Measurements from ENCODE around the gene CTRB1.

DNA sequence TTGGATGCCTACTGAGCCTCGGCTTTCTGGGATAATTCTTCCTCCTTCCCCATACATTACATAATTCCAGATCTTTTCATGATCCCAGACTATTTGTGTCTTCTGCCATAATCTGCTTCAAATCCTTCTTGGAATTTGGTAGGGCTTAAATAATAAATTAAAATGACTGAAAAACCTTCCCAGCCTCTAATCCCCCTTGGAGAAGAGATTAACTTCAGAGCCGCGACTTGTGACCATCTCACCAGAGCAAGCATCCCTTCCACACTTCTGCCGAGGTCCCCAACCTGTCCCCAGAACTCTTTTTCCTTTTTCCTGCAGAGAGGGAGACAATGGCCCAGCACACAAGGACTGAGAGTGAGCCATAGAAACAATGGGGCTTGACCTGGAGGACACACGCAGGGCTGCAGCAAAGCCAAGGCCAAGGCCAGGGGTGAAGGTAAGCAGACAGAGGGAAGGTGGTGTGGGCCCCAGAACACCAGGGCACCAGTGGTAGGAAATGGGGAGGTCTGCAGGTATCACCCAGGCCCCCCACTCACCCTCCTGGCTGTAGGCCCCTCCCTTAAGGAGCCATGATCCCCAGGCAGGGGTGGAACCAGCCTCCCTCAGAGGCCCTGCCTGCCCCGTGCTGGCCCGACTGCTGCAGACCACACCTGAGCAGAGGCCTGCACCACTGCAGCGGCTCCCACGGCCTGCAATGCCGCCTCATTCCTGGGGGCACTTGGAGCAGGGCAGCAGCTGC, 42.2 kb downstream of the CTRB1 start:
- TF ChIP-seq EZH2 (IDR thresholded peaks at IDR 0.05; ENCODE audit: borderline replicate concordance, low read length) (no peak), CTCF (IDR thresholded peaks at IDR 0.05; ENCODE audit: low read length) (no peak)
